GM19025 (cell line): ENCODE data around the gene FURIN.
"Not testable (repeated sequence)": the region's sequence is repeated elsewhere in the genome, so short reads cannot be mapped to it uniquely, and the experiment has no call there.

ENCODE experiments used
- ATAC-seq: cut with Tn5 transposase; IDR thresholded peaks from one replicate; pipeline ENCODE4 v1.9.1; 2021; ENCODE audit warnings: mild to moderate bottlenecking, low read depth, moderate library complexity; ENCODE audit not compliant: unreplicated experiment

Gene FURIN

DNA sequence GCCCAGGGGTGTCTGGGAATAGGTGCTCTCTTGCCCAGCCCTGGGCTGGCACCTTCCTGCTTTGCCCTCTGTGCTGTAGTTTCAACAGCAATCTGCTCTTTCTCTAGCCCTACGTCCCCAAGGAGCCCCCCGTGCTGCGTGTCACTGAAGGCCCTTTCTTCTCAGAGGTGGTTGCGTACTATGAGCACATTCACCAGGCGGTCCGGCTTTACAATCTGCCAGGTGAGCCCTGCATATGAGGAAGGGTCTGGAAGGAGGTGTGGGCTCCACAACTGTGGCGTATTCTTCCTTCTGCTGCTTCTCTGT, 44.3 kb downstream of the FURIN start:
- no peak for ATAC-seq

DNA sequence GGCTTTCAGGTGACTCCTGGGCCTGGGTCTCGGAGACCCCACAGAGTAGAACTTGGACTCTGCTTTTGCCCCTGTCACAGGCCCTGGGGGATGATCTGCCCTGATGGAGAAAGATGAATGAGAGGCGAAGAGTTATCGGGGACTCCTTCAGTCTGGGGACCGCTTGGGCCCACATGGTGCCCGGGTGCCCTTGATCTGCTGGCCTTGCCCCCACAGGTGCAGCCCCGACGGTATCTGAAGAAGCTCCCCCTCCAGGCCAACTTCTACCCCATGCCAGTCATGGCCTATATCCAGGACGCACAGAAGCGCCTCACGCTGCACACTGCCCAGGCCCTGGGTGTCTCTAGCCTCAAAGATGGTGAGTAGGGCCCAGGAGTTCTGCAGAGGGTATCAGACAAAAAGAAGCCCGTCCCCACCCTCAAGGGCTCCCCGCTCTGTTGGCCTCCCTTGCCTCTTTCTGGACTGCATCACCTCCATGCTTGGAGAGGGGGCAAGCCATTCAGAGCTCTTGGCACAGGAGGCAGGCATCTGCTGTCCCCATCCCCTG, 45.1 kb downstream of the FURIN start:
- ATAC-seq, result no peak

DNA sequence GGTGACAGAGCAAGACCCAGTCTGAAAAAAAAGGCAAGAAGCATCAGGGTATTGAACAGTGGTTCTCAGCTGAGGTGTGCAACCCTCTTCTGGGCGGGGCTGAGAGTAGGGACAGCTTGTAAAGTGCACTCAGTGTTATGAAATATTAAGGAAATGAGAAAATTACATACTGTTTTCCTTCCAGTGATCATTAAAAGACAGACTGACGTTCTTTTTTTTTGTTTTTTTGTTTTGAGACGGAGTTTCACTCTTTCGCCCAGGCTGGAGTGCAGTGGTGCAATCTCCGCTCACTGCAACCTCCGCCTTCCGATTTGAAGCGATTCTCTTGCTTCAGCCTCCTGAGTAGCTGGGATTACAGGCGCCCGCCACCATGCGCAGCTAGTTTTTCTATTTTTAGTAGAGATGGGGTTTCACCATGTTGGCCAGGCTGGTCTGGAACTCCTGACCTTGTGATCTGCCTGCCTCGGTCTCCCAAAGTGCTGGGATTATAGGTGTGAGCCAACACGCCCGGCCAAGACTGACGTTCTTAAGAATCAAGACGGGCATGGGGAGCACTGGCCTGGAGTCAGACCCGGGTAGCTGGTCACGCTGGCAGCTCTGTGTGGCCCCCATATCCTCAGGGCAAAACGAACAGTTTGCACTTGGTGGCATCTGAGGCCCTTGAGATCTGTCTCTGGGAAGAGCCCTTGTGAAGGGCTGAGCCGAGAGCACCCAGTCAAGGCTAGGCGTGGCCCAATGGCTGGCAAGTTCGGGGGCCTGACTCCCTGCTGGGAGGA, 46.1 kb downstream of the FURIN start:
- no peak for ATAC-seq

DNA sequence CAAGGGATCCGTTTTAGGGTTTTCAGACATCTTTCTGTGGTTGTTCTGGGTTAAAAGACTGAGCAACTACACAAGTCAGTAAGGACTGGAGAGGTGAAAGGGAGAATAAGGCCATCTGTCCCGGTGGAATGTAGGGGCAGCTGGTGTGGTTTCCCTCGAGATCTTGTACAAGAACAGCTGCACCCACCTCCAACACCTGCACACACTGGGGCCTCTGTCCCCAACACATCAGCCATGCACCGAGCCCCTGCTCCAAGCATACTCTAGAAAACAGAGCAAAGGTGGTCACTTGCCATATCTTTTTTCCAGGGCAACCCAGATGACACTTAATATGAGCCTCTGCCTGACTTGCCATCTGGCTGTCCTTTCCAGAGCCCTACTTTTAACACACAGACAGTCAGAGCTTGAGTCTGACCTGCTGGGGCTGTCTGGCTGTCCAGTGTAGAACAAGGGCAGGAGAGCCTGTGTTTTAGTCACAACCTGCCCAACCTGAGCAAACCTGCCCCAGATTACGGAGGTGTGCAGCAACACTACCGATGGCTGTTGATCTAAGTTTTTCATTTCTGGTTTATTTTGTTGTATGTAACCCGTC, 46.9 kb downstream of the FURIN start:
- ATAC-seq, result no peak

DNA sequence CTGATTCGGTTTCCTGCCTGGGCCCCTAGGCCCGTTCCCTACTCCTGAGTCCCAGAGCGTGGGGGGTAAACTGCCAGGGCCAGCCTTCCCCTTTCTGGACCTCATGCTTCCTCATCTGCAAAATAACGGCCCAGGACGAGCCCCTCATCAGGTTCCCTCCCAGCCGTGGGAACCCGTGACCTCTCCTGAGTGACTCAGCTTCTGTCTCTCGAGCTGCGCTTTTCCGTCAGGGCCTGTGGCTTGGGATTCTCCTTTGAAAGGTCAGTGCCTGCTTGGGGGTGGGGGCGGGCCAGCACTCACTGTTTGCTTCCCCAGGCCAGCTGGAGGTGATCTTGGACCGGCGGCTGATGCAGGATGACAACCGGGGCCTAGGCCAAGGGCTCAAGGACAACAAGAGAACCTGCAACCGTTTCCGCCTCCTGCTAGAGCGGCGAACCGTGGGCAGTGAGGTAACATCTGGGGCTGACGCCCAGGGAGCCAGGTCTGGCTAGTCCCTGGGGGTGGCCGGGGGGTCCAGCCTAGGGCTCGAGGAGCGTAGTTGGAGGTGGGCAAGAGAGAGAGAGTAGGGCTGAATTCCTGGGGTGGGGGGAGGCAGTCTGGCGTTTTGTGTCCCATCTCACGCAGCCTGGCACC, 47.5 kb downstream of the FURIN start:
- no peak for ATAC-seq

- ATAC-seq, result no peak
Observed at GRCh38 chr15:90916461-90916860, 48.1 kb downstream of the FURIN start.

- no peak for ATAC-seq
Observed at GRCh38 chr15:90917569-90917968, 49.2 kb downstream of the FURIN start.

GRCh38 chr15:90918034-90918788, 49.8 kb downstream of the FURIN start:
- ATAC-seq, result no peak

- no peak for ATAC-seq
Observed at GRCh38 chr15:90918835-90919234, 50.4 kb downstream of the FURIN start.

- ATAC-seq, result no peak
Observed at GRCh38 chr15:90921887-90922286, 53.5 kb downstream of the FURIN start.

GRCh38 chr15:90922712-90923322, 54.4 kb downstream of the FURIN start:
- peak; percentile 63 for ATAC-seq

DNA sequence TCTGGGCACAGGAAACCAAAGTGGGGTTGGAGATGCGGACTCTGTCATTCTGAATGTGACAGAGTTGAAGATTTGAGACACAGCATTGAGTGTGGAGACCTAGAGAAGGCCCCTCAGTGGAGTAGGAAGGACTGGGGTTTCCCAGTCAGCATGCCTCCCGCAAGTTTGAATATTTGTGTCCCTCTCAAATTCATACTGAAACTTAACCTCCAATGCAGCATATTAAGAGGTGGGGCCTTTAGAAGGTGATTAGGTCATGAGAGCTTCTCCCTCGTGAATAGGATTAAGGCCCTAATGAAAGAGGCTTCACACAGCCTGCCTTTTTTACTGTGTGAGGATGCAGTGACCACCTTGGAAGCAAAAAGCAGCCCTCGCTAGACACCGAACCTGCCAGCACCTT, 56.0 kb downstream of the FURIN start:
- peak; percentile 77 for ATAC-seq

GRCh38 chr15:90926766-90927165, 58.4 kb downstream of the FURIN start:
- ATAC-seq, result not testable (repeated sequence)

GRCh38 chr15:90928106-90928505, 59.7 kb downstream of the FURIN start:
- not testable (repeated sequence) for ATAC-seq

- no peak for ATAC-seq
Observed at GRCh38 chr15:90929246-90930019, 61.0 kb downstream of the FURIN start.

GRCh38 chr15:90930861-90931574, 62.6 kb downstream of the FURIN start:
- no peak for ATAC-seq

- ATAC-seq, result no peak
Observed at GRCh38 chr15:90931575-90931827, 63.1 kb downstream of the FURIN start.

GRCh38 chr15:90931828-90932659, 63.7 kb downstream of the FURIN start, which contains the start of gene HDDC3:
TSS of gene HDDC3 (minus strand) at chr15:90932549. CDS start at chr15:90932540, 9 bp downstream.
- peak; percentile 38 for ATAC-seq

DNA sequence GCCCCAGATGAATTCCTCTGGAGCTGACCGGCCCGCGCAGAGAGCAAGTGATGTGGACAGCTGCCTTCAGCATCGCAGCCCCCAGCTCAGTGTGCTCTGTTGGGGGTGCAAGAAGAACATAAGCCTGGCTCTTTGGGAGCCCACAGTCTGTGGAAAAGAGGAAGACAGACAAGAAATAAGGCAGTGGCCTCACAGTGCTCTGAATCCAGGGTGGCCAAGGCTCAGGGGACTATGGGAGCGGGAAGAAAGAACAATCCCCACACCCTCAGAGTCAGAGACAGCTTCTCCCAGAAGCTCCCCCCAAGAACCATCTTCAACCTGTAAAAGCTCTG, 64.2 kb downstream of the FURIN start:
- no peak for ATAC-seq
